ENCODE results near the gene UNC5B. TPM values are rescaled to one million over a fixed set of nuclear protein-coding genes. Genes with fewer than 3 reads are reported as not detected.

UNC5B gene
- total RNA-seq, 1 donor from 2014 or later, result 231 TPM

GRCh38 chr10:71332466-71332865 is 120.1 kb downstream of the UNC5B start:
- peaks cover 9% of the 10 kb centered on the region for H3K36me3 Mint-ChIP-seq (ENCODE audit: low read depth, unreplicated experiment)
- H3K4me1 Mint-ChIP-seq (ENCODE audit: unreplicated experiment), result peaks cover 29% of the 10 kb centered on the region
- DNase-seq (ENCODE audit: low spot score), result no peak
- no peaks in the 10 kb centered on the region for H3K9me3 Mint-ChIP-seq (ENCODE audit: unreplicated experiment)
- no peak overlapping the region for H3K27ac Mint-ChIP-seq (ENCODE audit: unreplicated experiment)
- peaks cover 1% of the 10 kb centered on the region for H3K27me3 Mint-ChIP-seq (ENCODE audit: unreplicated experiment)
- H3K4me3 Mint-ChIP-seq (ENCODE audit: unreplicated experiment), result no peak overlapping the region
- no peak for TF ChIP-seq CTCF (IDR thresholded peaks at IDR 0.05; ENCODE audit: unreplicated experiment)

- H3K27ac Mint-ChIP-seq (ENCODE audit: unreplicated experiment), result no peak overlapping the region
- no peak overlapping the region for H3K4me3 Mint-ChIP-seq (ENCODE audit: unreplicated experiment)
- peaks cover 25% of the 10 kb centered on the region for H3K4me1 Mint-ChIP-seq (ENCODE audit: unreplicated experiment)
- no peak for DNase-seq (ENCODE audit: low spot score)
- peaks cover 1% of the 10 kb centered on the region for H3K27me3 Mint-ChIP-seq (ENCODE audit: unreplicated experiment)
- H3K36me3 Mint-ChIP-seq (ENCODE audit: low read depth, unreplicated experiment), result peaks cover 8% of the 10 kb centered on the region
- H3K9me3 Mint-ChIP-seq (ENCODE audit: unreplicated experiment), result no peaks in the 10 kb centered on the region
- TF ChIP-seq CTCF (IDR thresholded peaks at IDR 0.05; ENCODE audit: unreplicated experiment), result no peak
Observed at GRCh38 chr10:71333129-71333887, 120.9 kb downstream of the UNC5B start.

- no peak overlapping the region for H3K27ac Mint-ChIP-seq (ENCODE audit: unreplicated experiment)
- H3K4me1 Mint-ChIP-seq (ENCODE audit: unreplicated experiment), result peaks cover 18% of the 10 kb centered on the region
- H3K27me3 Mint-ChIP-seq (ENCODE audit: unreplicated experiment), result peaks cover 1% of the 10 kb centered on the region
- no peak for DNase-seq (ENCODE audit: low spot score)
- H3K9me3 Mint-ChIP-seq (ENCODE audit: unreplicated experiment), result no peaks in the 10 kb centered on the region
- peaks cover 4% of the 10 kb centered on the region for H3K36me3 Mint-ChIP-seq (ENCODE audit: low read depth, unreplicated experiment)
- H3K4me3 Mint-ChIP-seq (ENCODE audit: unreplicated experiment), result no peak overlapping the region
- TF ChIP-seq CTCF (IDR thresholded peaks at IDR 0.05; ENCODE audit: unreplicated experiment), result no peak
Observed at GRCh38 chr10:71334221-71334791, 121.9 kb downstream of the UNC5B start.

- no peak for TF ChIP-seq CTCF (IDR thresholded peaks at IDR 0.05; ENCODE audit: unreplicated experiment)
- H3K27ac Mint-ChIP-seq (ENCODE audit: unreplicated experiment), result no peak overlapping the region
- H3K4me1 Mint-ChIP-seq (ENCODE audit: unreplicated experiment), result peaks cover 22% of the 10 kb centered on the region
- H3K36me3 Mint-ChIP-seq (ENCODE audit: low read depth, unreplicated experiment), result peaks cover 4% of the 10 kb centered on the region
- peak overlapping the region; percentile 42 for H3K4me3 Mint-ChIP-seq (ENCODE audit: unreplicated experiment)
- no peak for DNase-seq (ENCODE audit: low spot score)
- H3K9me3 Mint-ChIP-seq (ENCODE audit: unreplicated experiment), result no peaks in the 10 kb centered on the region
- peaks cover 1% of the 10 kb centered on the region for H3K27me3 Mint-ChIP-seq (ENCODE audit: unreplicated experiment)
Observed at GRCh38 chr10:71335173-71335708, 122.9 kb downstream of the UNC5B start.

- Mint-ChIP-seq H3K36me3 (ENCODE audit: low read depth, unreplicated experiment) (peaks cover 4% of the 10 kb centered on the region), H3K27me3 (ENCODE audit: unreplicated experiment) (peaks cover 1% of the 10 kb centered on the region), H3K9me3 (ENCODE audit: unreplicated experiment) (no peaks in the 10 kb centered on the region), H3K4me1 (ENCODE audit: unreplicated experiment) (peaks cover 36% of the 10 kb centered on the region), H3K27ac (ENCODE audit: unreplicated experiment) (peak overlapping the region; percentile 22), H3K4me3 (ENCODE audit: unreplicated experiment) (no peak overlapping the region)
- TF ChIP-seq CTCF (IDR thresholded peaks at IDR 0.05; ENCODE audit: unreplicated experiment), result no peak
- DNase-seq (ENCODE audit: low spot score), result no peak
Observed at GRCh38 chr10:71336632-71337031, 124.3 kb downstream of the UNC5B start.
